Central memory CD8-positive, alpha-beta T cell (primary cell): ENCODE data around the gene PCDHGB6.
"Not testable (repeated sequence)": the region's sequence is repeated elsewhere in the genome, so short reads cannot be mapped to it uniquely, and the experiment has no call there.

Source experiments
- ATAC-seq: fragments of 150-1000 bp; cut with Tn5 transposase; replicated peaks from 2 replicates; pipeline ENCODE4 v1.10.0; 2022; ENCODE audit warnings: mild to moderate bottlenecking, moderate FRiP score, moderate number of reproducible peaks; ENCODE audit not compliant: poor library complexity, severe bottlenecking; ENCODE audit errors: extremely low read depth
- DNase-seq, 2 donors: peaks; one replicate each; pipeline ENCODE4 v3.0.0; 2021; ENCODE audit warnings: low spot score in 2 of 2
- H3K27ac Mint-ChIP-seq: one replicate; pipeline ENCODE4 v1.8.0; 2022; ENCODE audit warnings: low read depth, mild to moderate bottlenecking, moderate library complexity, mixed read lengths
- H3K27me3 Mint-ChIP-seq: one replicate; pipeline ENCODE4 v1.8.0; 2022; ENCODE audit warnings: mixed read lengths
- H3K36me3 Mint-ChIP-seq: one replicate; pipeline ENCODE4 v1.8.0; 2022; ENCODE audit warnings: mild to moderate bottlenecking, moderate library complexity, mixed read lengths; ENCODE audit not compliant: insufficient read depth
- H3K4me1 Mint-ChIP-seq: one replicate; pipeline ENCODE4 v1.8.0; 2022; ENCODE audit warnings: mixed read lengths
- H3K4me3 Mint-ChIP-seq: one replicate; pipeline ENCODE4 v1.8.0; 2022; ENCODE audit warnings: mild to moderate bottlenecking, moderate library complexity, mixed read lengths
- H3K9me3 Mint-ChIP-seq: one replicate; pipeline ENCODE4 v1.8.0; 2022; ENCODE audit warnings: mixed read lengths

Gene PCDHGB6

GRCh38 chr5:141417494-141418172 is 9.8 kb downstream of the PCDHGB6 start, which contains the start of gene PCDHGB7:
Gene PCDHGB7 (plus strand): TSS chr5:141417677. CDS start chr5:141417860, 183 bp downstream.
- not testable (repeated sequence) for DNase-seq, ATAC-seq, H3K9me3 Mint-ChIP-seq, H3K27ac Mint-ChIP-seq
- Mint-ChIP-seq H3K4me1 (peaks cover 24% of the 10 kb centered on the region), H3K36me3 (peaks cover 18% of the 10 kb centered on the region), H3K4me3 (peak within 1 kb of the TSS; percentile 42), H3K27me3 (peaks cover 92% of the 10 kb centered on the region)

- no peak overlapping the region for H3K4me3 Mint-ChIP-seq
- no peak overlapping the region for H3K27ac Mint-ChIP-seq
- peaks cover 14% of the 10 kb centered on the region for H3K36me3 Mint-ChIP-seq
- peaks cover 10% of the 10 kb centered on the region for H3K4me1 Mint-ChIP-seq
- H3K9me3 Mint-ChIP-seq, result peaks cover 6% of the 10 kb centered on the region
- ATAC-seq, result no peak
- peaks cover 88% of the 10 kb centered on the region for H3K27me3 Mint-ChIP-seq
- DNase-seq, result no peak
These were observed 11.5 kb downstream of the PCDHGB6 start for GRCh38 chr5:141419074-141419880.

- ATAC-seq, result no peak
- Mint-ChIP-seq H3K27ac (peak within 1 kb of the TSS; percentile 61), H3K9me3 (peaks cover 6% of the 10 kb centered on the region), H3K4me1 (peaks cover 6% of the 10 kb centered on the region), H3K27me3 (peaks cover 88% of the 10 kb centered on the region), H3K36me3 (peaks cover 14% of the 10 kb centered on the region), H3K4me3 (peak within 1 kb of the TSS; percentile 34)
- DNase-seq, result no peak
These were observed 13.2 kb downstream of the PCDHGB6 start, which contains the start of gene PCDHGA11 for GRCh38 chr5:141420855-141421488. Gene PCDHGA11 (plus strand): TSS chr5:141421051. CDS start chr5:141421228, 177 bp downstream.

GRCh38 chr5:141421489-141421855 is 13.7 kb downstream of the PCDHGB6 start:
- peaks cover 88% of the 10 kb centered on the region for H3K27me3 Mint-ChIP-seq
- peaks cover 14% of the 10 kb centered on the region for H3K36me3 Mint-ChIP-seq
- peak overlapping the region; percentile 61 for H3K27ac Mint-ChIP-seq
- DNase-seq, result no peak
- no peak for ATAC-seq
- H3K4me1 Mint-ChIP-seq, result peaks cover 6% of the 10 kb centered on the region
- H3K9me3 Mint-ChIP-seq, result peaks cover 6% of the 10 kb centered on the region
- H3K4me3 Mint-ChIP-seq, result peak overlapping the region; percentile 34

GRCh38 chr5:141422742-141423291 is 15.0 kb downstream of the PCDHGB6 start:
- ATAC-seq (no peak), DNase-seq (no peak)
- Mint-ChIP-seq H3K36me3 (peaks cover 14% of the 10 kb centered on the region), H3K4me1 (peaks cover 6% of the 10 kb centered on the region), H3K9me3 (peaks cover 4% of the 10 kb centered on the region), H3K27me3 (peaks cover 83% of the 10 kb centered on the region), H3K4me3 (no peak overlapping the region), H3K27ac (no peak overlapping the region)

DNA sequence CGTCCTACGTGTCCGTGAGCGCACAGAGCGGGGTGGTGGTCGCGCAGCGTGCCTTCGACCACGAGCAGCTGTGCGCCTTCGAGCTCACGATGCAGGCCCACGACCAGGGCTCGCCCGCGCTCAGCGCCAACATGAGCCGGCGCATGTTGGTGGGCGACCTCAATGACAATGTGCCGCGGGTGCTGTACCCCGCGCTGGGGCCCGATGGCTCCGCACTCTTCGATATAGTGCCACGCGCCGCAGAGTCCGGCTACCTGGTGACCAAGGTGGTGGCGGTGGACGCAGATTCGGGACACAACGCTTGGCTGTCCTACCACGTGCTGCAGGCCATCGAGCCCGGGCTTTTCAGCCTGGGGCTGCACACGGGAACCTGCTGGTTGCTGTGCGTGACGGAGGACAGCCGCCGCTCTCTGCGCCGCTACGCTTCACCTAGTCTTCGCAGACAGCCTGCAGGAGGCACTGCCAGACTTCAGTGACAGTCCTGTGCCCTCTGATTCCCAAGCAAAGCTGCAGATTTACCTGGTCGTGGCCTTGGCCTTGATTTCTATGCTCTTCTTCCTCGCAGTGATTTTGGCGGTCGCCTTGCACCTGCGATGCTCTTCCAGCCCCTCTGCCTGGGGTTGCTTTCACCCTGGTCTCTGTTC is 20.1 kb downstream of the PCDHGB6 start:
- H3K9me3 Mint-ChIP-seq, result peaks cover 16% of the 10 kb centered on the region
- no peak overlapping the region for H3K4me3 Mint-ChIP-seq
- H3K36me3 Mint-ChIP-seq, result peaks cover 3% of the 10 kb centered on the region
- H3K27me3 Mint-ChIP-seq, result peaks cover 80% of the 10 kb centered on the region
- no peak for ATAC-seq
- H3K4me1 Mint-ChIP-seq, result peaks cover 6% of the 10 kb centered on the region
- no peak for DNase-seq
- no peak overlapping the region for H3K27ac Mint-ChIP-seq

DNA sequence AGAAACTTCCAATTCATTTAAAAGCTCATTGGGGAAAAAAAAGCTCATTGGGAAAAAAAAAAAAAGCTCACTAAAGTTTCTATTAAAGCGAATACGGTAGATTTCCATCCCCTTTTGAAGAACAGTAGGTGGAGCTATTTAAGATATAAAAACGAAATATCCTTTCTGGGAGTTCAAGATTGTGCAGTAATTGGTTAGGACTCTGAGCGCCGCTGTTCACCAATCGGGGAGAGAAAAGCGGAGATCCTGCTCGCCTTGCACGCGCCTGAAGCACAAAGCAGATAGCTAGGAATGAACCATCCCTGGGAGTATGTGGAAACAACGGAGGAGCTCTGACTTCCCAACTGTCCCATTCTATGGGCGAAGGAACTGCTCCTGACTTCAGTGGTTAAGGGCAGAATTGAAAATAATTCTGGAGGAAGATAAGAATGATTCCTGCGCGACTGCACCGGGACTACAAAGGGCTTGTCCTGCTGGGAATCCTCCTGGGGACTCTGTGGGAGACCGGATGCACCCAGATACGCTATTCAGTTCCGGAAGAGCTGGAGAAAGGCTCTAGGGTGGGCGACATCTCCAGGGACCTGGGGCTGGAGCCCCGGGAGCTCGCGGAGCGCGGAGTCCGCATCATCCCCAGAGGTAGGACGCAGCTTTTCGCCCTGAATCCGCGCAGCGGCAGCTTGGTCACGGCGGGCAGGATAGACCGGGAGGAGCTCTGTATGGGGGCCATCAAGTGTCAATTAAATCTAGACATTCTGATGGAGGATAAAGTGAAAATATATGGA is 22.7 kb downstream of the PCDHGB6 start, which contains the start of gene PCDHGA12:
Gene PCDHGA12, plus strand, starts transcription at position 176 of the 782 bp plus-strand sequence. Its CDS starts 253 bp downstream, at position 429.
- no peak for DNase-seq
- Mint-ChIP-seq H3K4me3 (peak within 1 kb of the TSS; percentile 67), H3K4me1 (peaks cover 6% of the 10 kb centered on the region), H3K27ac (peak within 1 kb of the TSS; percentile 74), H3K27me3 (peaks cover 77% of the 10 kb centered on the region), H3K36me3 (peaks cover 3% of the 10 kb centered on the region), H3K9me3 (peaks cover 20% of the 10 kb centered on the region)
- no peak for ATAC-seq

DNA sequence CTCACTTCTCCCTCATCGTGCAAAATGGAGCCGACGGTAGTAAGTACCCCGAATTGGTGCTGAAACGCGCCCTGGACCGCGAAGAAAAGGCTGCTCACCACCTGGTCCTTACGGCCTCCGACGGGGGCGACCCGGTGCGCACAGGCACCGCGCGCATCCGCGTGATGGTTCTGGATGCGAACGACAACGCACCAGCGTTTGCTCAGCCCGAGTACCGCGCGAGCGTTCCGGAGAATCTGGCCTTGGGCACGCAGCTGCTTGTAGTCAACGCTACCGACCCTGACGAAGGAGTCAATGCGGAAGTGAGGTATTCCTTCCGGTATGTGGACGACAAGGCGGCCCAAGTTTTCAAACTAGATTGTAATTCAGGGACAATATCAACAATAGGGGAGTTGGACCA is 23.5 kb downstream of the PCDHGB6 start:
- Mint-ChIP-seq H3K9me3 (peaks cover 20% of the 10 kb centered on the region), H3K36me3 (peaks cover 3% of the 10 kb centered on the region), H3K27me3 (peaks cover 77% of the 10 kb centered on the region), H3K27ac (no peak overlapping the region), H3K4me1 (peaks cover 6% of the 10 kb centered on the region), H3K4me3 (no peak overlapping the region)
- ATAC-seq (no peak), DNase-seq (no peak)

DNA sequence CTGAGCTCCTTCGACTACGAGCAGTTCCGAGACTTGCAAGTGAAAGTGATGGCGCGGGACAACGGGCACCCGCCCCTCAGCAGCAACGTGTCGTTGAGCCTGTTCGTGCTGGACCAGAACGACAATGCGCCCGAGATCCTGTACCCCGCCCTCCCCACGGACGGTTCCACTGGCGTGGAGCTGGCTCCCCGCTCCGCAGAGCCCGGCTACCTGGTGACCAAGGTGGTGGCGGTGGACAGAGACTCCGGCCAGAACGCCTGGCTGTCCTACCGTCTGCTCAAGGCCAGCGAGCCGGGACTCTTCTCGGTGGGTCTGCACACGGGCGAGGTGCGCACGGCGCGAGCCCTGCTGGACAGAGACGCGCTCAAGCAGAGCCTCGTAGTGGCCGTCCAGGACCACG is 24.5 kb downstream of the PCDHGB6 start:
- H3K4me1 Mint-ChIP-seq, H3K36me3 Mint-ChIP-seq, ATAC-seq, DNase-seq, H3K4me3 Mint-ChIP-seq, H3K27ac Mint-ChIP-seq: not testable (repeated sequence)
- Mint-ChIP-seq H3K27me3 (peaks cover 73% of the 10 kb centered on the region), H3K9me3 (peaks cover 20% of the 10 kb centered on the region)

GRCh38 chr5:141432726-141433125 is 24.9 kb downstream of the PCDHGB6 start:
- not testable (repeated sequence) for DNase-seq, H3K27ac Mint-ChIP-seq, ATAC-seq, H3K4me3 Mint-ChIP-seq, H3K36me3 Mint-ChIP-seq, H3K4me1 Mint-ChIP-seq
- Mint-ChIP-seq H3K27me3 (peaks cover 73% of the 10 kb centered on the region), H3K9me3 (peaks cover 20% of the 10 kb centered on the region)

GRCh38 chr5:141434006-141434405 is 26.2 kb downstream of the PCDHGB6 start:
- Mint-ChIP-seq H3K9me3 (peaks cover 14% of the 10 kb centered on the region), H3K4me3 (no peak overlapping the region), H3K36me3 (peaks cover 3% of the 10 kb centered on the region), H3K4me1 (peaks cover 6% of the 10 kb centered on the region), H3K27ac (no peak overlapping the region), H3K27me3 (peaks cover 60% of the 10 kb centered on the region)
- DNase-seq (no peak), ATAC-seq (no peak)
